ENCODE results near the gene ARVCF.

DNA sequence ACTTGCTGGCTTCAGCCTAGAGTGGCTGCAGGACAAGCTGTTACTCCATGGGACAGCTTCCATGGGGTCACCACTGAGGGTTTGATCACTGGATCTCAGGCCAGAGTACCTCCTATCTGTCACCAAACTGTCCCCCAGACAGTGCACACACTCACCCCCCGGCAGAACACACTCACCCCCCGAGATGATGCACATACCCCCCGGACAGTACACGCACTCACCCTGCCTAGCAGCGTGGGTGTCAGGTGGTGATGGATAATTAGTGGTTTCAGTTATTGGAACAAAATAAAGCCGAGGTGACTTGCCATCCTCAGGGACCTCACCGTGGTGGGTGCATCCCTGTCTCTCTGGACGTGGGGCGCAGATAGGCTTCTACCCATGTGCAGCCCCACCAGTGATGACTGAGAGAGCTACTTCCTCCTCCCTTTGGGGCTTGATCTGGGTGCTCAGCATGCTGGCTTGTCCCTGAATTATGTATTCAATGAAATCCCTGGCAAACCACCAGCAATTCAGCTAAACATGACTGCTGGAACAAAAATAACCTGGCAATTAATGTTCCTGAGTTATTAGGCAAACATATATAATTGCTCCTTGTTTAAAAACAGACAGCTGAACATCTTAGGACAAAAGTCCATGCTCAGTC lies 23.2 kb upstream of the ARVCF start:
- TF ChIP-seq, protein P1, sequence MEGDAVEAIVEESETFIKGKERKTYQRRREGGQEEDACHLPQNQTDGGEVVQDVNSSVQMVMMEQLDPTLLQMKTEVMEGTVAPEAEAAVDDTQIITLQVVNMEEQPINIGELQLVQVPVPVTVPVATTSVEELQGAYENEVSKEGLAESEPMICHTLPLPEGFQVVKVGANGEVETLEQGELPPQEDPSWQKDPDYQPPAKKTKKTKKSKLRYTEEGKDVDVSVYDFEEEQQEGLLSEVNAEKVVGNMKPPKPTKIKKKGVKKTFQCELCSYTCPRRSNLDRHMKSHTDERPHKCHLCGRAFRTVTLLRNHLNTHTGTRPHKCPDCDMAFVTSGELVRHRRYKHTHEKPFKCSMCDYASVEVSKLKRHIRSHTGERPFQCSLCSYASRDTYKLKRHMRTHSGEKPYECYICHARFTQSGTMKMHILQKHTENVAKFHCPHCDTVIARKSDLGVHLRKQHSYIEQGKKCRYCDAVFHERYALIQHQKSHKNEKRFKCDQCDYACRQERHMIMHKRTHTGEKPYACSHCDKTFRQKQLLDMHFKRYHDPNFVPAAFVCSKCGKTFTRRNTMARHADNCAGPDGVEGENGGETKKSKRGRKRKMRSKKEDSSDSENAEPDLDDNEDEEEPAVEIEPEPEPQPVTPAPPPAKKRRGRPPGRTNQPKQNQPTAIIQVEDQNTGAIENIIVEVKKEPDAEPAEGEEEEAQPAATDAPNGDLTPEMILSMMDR (IDR thresholded peaks at IDR 0.05; ENCODE audit: insufficient read depth, low read length): no peak
- TF ChIP-seq, protein P2, sequence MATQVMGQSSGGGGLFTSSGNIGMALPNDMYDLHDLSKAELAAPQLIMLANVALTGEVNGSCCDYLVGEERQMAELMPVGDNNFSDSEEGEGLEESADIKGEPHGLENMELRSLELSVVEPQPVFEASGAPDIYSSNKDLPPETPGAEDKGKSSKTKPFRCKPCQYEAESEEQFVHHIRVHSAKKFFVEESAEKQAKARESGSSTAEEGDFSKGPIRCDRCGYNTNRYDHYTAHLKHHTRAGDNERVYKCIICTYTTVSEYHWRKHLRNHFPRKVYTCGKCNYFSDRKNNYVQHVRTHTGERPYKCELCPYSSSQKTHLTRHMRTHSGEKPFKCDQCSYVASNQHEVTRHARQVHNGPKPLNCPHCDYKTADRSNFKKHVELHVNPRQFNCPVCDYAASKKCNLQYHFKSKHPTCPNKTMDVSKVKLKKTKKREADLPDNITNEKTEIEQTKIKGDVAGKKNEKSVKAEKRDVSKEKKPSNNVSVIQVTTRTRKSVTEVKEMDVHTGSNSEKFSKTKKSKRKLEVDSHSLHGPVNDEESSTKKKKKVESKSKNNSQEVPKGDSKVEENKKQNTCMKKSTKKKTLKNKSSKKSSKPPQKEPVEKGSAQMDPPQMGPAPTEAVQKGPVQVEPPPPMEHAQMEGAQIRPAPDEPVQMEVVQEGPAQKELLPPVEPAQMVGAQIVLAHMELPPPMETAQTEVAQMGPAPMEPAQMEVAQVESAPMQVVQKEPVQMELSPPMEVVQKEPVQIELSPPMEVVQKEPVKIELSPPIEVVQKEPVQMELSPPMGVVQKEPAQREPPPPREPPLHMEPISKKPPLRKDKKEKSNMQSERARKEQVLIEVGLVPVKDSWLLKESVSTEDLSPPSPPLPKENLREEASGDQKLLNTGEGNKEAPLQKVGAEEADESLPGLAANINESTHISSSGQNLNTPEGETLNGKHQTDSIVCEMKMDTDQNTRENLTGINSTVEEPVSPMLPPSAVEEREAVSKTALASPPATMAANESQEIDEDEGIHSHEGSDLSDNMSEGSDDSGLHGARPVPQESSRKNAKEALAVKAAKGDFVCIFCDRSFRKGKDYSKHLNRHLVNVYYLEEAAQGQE (IDR thresholded peaks at IDR 0.05; ENCODE audit: insufficient replicate concordance, low read depth): no peak
- TF ChIP-seq POLR2AphosphoS5 (IDR thresholded peaks at IDR 0.05; ENCODE audit: low read depth): no peak

Measured in HL-60 (cell line).